KOPT-K1 (cell line): Measurements from ENCODE around the gene NOX3.
"Not testable (repeated sequence)": the region's sequence is repeated elsewhere in the genome, so short reads cannot be mapped to it uniquely, and the experiment has no call there.

Source experiments
- H3K27ac ChIP-seq: fragments of 200-600 bp; sonication (generic); 2 replicates; pipeline ENCODE4 v1.5.1; 2016; ENCODE audit warnings: antibody characterized with exemption, mild to moderate bottlenecking, low read depth, low read length; ENCODE audit not compliant: poor library complexity, severe bottlenecking
- H3K36me3 ChIP-seq: fragments of 200-600 bp; sonication (generic); 2 replicates; pipeline ENCODE4 v1.5.1; 2017; ENCODE audit warnings: antibody characterized with exemption, mild to moderate bottlenecking, low read length, moderate library complexity; ENCODE audit not compliant: insufficient read depth
- H3K9me3 ChIP-seq: fragments of 200-600 bp; sonication (generic); 2 replicates; pipeline ENCODE4 v1.5.1; 2017; ENCODE audit warnings: antibody characterized with exemption, low read length, mild to moderate bottlenecking; ENCODE audit not compliant: insufficient read depth, poor library complexity, severe bottlenecking

The NOX3 gene

GRCh38 chr6:155362968-155363632 is 92.5 kb downstream of the NOX3 start:
- not testable (repeated sequence) for H3K36me3 ChIP-seq, H3K9me3 ChIP-seq, H3K27ac ChIP-seq

GRCh38 chr6:155354167-155354566 is 101.5 kb downstream of the NOX3 start:
- no peak overlapping the region for H3K27ac ChIP-seq
- peaks cover 18% of the 10 kb centered on the region for H3K9me3 ChIP-seq
- H3K36me3 ChIP-seq = no peaks in the 10 kb centered on the region

GRCh38 chr6:155352811-155353210 is 102.8 kb downstream of the NOX3 start:
- Histone ChIP-seq H3K36me3 (no peaks in the 10 kb centered on the region), H3K9me3 (peaks cover 18% of the 10 kb centered on the region), H3K27ac (no peak overlapping the region)

DNA sequence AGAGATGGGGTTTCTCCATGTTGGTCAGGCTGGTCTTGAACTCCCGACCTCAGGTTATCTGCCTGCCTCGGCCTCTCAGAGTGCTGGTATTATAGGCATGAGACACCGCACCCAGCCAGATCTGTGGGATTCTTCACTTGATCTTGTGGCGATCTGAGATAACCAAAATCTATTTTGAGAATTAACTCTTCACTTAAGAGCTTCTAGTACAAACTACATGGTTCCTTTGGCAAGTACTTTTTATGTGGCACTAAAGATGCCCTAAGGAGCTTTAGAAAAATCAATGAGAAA is 103.6 kb downstream of the NOX3 start:
- Histone ChIP-seq H3K9me3 (peaks cover 18% of the 10 kb centered on the region), H3K36me3 (no peaks in the 10 kb centered on the region), H3K27ac (no peak overlapping the region)

DNA sequence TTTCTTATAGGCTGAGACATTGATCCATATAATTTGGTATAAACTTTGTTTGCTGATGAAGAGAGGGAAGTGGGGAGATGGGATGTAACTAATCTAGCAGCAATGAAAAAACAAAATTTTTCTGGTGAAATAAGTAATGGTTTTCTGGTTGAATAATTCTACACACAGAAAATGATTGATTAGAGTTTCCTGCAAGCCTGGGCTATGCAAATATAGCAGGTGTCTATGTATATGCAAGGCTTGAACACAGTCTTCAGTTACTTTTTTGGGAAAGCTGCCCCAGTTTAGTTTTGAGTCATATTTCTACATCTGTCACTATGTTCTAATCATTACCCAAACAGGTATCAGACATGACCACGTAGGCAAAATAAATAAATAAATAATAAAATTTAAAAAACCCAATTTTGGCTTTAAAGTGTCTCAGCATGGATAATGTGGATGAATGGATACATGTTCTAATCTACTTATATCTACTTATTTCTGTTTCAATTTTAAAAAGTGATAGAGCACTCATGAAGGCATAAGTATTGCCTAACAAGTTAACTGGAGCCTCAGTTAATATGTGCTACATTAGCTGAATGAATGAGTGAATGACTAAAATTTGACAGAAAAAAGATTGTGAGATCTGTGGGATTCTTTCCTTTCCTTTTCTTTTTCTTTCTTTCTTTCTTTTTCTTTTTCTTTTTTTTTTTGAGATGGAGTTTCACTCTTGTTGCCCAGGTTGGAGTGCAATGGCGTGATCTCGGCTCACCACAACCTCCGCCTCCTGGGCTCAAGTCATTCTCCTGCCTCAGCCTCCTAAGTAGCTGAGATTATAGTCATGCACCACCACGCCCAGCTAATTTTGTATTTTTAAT is 104.1 kb downstream of the NOX3 start:
- no peaks in the 10 kb centered on the region for H3K36me3 ChIP-seq
- H3K9me3 ChIP-seq = peaks cover 23% of the 10 kb centered on the region
- no peak overlapping the region for H3K27ac ChIP-seq

DNA sequence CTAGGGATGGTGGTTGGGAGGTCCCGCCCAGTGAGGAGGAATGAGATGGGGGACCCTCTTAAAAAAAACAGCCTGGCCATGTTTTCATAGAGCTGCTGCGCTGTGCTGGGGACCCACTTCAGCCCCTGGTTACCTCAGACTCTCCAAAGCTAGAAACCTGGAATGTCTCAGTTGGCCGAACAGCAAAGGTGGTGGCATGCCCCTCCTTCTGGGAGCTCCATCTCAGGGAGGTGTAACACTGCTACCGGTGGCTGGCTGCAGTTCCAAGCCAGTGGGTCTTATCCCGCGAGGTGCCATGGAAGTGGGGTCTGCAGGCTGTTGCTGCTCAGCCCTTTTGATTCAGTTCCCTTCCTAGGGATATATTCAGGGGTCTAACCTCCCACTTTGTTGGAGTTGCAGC is 105.7 kb downstream of the NOX3 start:
- Histone ChIP-seq H3K27ac (no peak overlapping the region), H3K9me3 (peaks cover 25% of the 10 kb centered on the region), H3K36me3 (no peaks in the 10 kb centered on the region)

GRCh38 chr6:155349129-155349528 is 106.5 kb downstream of the NOX3 start:
- Histone ChIP-seq H3K9me3 (peaks cover 20% of the 10 kb centered on the region), H3K36me3 (no peaks in the 10 kb centered on the region), H3K27ac (no peak overlapping the region)

DNA sequence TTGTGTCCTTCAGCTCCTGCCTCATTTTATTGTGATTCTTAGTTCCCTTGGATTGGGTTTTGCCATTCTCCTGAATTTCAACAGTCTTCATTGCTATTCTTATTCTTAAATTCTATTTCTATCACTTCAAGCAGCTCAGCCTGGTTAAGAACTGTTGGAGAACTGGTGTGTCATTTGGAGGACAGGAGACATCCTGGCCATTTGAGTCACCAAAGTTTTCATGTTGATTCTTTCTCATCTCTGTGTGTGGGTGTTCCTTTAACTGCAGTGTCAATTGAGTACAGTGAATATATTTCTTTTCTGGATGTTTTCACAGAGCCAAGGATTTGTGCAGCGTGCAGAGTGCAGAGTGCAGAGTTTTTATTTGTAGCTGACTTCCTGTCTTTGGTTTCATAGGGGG is 107.8 kb downstream of the NOX3 start:
- Histone ChIP-seq H3K9me3 (peaks cover 8% of the 10 kb centered on the region), H3K27ac (no peak overlapping the region), H3K36me3 (no peaks in the 10 kb centered on the region)

GRCh38 chr6:155346957-155347356 is 108.7 kb downstream of the NOX3 start:
- Histone ChIP-seq H3K36me3 (no peaks in the 10 kb centered on the region), H3K27ac (no peak overlapping the region), H3K9me3 (peaks cover 7% of the 10 kb centered on the region)
